ENCODE data around the gene TNFRSF12A.
A peak's percentile ranks its signal among the peaks of the same experiment; 100 is the strongest.

Gene TNFRSF12A, protein sequence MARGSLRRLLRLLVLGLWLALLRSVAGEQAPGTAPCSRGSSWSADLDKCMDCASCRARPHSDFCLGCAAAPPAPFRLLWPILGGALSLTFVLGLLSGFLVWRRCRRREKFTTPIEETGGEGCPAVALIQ

DNA sequence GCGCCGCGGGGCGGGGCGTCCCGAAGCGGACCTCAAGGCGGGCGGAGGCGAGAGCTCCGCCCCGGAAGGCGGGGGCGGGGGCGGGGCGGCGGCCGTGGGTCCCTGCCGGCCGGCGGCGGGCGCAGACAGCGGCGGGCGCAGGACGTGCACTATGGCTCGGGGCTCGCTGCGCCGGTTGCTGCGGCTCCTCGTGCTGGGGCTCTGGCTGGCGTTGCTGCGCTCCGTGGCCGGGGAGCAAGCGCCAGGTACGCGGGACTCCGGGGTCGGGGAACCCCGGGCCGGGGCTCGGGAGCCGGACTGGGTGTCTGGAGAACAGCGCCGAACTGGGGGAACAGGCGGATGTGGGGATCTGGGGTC, at the start of gene TNFRSF12A:
Gene TNFRSF12A (plus strand): TSS at position 122 of the 357 bp plus-strand sequence. CDS start 30 bp downstream, at position 152.
- peak; percentile 87 to 97 (median 94) for DNase-seq

DNA sequence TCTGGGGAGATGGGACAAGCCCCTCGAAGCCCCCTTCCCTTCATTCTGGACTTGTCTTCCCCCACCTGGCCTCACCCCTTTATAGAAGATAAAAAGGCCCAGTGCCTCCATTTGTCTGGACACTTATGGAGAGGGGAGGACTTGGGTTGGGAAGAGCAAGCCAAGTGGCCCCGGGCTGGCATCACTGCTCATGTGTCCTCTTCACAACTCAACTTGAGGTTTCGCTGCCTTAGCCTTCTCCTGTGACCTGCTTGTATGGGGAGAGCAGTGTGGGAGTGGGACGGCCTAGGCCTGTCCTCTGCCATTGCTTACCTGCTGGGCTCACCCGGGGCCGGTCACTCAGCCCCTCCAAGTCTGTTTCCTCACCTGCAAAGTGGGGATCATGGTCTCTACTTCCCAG, 49.6 kb upstream of the TNFRSF12A start:
- DNase-seq: no peak

DNA sequence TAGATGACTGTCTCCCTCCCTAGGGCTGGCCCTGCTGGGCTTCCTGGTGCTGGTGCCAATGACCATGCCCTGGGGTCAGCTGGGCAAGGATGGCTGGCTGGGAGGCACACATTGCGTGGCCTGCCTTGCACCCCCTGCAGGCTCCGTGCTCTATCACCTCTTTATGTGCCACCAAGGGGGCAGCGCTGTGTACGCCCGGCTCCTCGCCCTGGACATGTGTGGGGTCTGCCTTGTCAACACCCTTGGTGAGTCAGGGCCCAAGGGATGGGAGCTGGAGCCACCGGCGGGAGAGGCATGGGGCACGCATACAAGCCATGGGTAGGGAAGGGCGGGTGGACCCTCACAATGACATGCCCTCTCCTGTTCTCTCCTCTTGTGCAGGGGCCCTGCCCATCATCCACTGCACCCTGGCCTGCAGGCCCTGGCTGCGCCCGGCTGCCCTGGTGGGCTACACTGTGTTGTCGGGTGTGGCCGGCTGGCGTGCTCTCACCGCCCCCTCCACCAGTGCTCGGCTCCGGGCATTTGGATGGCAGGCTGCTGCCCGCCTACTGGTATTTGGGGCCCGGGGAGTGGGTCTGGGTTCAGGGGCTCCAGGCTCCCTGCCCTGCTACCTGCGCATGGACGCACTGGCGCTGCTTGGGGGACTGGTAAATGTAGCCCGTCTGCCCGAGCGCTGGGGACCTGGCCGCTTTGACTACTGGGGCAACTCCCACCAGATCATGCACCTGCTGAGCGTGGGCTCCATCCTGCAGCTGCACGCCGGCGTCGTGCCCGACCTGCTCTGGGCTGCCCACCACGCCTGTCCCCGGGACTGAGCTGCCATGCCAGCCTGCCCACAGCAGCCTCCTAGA, 48.8 kb upstream of the TNFRSF12A start:
- no peak for DNase-seq

DNA sequence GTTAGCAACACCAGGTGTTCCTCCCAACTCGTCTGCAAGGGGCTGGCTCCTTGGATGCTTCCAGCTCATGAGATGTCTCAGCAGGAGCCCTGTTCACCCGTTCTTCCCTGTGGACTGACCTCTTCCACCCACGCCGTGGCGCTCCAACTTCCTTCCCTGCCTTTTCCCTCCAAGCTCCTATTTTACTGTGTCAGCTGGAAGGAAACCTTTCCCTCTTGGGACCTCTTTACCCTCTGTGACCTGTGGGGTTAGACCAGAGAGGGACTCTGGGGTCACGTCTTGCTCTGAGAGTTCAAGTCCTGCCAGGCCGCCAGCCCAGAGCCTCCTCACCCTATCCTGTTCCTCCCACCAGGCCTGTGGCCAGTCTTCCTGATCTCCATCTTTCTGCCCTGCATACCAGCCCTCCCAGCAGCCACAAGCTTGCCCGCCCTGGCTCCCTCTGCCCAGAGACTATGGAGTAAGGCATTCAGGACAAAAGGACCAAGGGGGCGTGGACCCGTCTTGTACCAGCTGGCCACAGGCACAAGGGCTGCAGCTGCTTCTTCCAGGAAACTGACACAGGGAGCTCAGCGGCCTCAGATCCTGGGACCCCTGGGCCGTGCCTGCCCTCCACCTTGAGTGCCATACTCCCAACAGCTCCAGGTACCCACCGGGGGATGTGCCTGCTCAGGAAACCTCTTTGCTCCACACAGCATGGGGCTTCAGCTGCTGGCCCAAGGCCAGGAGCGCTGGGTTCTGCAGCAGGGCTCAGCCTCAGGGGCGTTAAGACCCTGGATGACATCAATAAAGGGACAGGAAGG, 48.0 kb upstream of the TNFRSF12A start:
- no peak for DNase-seq

DNA sequence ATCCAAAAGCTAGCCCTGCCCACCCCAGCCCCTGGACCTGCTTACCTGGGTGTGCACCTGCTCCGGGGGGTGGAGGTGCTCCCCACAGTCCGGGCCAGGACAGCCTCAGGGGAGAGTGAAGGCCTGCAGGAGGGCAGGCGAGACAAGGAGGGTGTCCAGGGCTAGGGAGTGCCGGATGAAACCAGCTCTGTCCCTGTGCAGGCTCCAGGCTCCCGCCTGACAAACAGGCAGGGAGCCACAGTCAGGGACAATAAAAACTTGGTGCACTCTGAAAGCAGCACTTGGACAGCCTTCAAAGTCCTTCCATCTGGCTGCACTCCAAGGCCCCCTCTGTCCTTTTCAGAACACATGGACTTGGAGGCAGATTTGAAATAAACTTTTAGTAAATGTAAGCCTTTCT, 47.1 kb upstream of the TNFRSF12A start:
- DNase-seq: no peak

DNA sequence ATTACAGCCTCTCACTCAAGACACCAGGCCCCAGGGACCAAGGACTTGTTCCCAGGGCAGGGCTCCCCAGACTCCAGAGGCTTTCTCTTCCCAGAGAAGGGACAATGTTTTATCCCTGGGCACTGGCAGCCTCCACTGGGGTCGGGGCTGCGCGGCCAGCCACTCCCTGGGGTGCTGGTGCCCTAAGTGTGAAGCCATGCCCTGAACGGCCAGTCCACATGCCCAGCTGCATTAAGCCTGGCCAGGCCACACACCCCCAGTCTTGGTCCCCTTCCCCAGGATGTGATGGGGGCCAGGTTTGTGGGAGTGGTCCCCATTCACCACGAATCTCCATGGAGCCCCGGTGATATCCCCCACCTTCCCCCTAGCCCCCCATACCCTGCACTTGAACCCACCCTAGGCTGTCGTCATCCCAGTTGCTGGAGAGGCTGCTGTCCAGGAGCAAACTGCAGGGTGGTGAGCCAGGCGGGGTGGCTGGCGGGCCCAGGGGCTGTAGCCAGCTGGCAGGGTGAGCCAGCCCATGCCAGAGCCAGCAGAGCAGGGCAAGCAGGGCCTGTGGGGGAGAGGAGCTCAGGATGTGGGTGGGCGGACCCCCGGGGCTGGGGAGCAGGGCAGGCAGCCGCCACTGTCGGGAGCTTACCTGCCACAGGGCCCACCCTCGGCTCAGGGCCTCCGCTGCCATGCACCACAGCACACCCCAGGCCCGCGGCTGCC, 46.4 kb upstream of the TNFRSF12A start:
- DNase-seq: no peak

DNA sequence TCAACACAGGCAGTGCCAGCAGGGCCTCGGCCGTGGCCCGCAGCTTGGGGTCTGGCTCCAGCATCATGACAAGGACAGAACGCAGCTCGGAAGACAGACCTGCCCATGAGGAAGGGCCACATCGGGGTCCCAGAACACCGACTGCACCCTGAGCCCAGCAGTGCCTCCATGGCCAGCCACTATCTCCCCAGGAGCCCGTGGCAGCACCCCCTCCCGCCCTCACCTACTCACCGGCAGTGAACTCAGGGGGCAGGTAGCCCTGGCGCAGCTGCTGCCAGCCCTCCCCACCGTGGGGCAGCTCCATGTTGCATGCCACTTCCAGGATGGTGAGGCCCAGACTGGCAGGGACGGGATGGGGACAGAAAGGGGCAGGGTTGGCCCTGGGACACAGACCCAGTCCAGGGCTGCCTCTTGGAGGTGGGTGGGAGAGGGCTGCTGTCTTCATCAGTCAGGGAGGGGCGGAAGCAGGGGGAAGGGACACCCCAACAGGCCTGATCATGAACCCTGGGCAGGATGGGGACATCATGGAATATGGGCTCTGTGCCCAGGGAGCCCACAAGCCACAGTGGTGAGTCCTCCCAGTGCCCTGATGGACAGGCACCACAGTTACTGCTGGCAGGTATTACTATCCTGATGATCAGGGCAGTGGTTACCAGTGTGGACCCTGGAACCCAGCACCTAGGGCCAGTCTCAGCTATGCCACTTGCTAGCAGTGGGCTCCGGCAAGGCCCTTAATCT, 45.7 kb upstream of the TNFRSF12A start:
- no peak for DNase-seq

DNA sequence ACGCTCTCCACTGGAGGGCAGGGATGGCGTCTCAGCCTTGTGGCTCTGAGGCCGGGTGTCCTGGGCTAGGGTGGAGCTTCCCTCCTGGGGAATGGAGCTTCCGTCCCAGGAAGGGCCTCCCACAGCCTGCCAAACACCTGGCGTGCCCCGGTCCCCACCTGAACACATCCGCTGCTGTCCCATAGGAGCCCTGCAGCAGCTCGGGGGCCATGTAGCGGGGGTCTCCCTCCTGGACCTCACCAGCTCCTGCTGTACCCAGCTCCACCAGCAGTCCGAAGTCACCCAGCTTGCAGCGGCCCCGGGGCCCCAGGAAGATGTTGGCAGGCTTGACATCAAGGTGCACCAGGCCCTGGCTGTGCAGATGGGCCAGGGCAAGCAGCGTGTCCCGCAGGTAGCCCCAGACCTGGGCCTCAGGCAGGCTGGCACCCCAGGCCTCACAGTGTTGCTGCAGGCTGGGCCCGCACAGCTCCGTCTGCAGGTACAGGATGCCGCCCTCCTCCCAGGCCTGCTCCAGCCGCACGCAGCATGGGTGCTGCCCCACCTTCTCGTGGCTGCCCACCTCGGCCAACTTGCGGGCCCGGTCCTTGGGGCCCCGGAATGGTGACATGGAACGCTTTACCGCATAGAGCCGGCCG, 44.9 kb upstream of the TNFRSF12A start:
- no peak for DNase-seq

DNA sequence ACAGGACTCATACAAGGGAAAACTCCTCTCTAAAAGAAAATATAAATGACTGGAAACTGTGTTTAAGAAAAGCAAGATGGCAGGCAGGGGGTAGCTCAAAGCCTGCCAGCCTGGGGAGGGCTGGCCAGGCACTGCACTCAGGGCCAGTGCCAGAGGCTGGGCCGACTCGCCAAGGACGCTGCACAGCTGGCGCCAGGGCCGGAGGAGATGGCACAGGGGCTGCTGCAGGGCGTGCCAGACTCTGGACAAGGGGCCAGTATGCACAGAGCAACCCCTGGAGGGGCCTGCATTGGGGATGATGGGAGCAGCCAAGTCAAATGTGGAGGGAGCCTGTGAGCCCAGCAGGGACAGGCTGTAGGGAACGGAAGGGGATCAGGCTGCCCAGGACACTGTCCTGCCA, 44.0 kb upstream of the TNFRSF12A start:
- DNase-seq: no peak

DNA sequence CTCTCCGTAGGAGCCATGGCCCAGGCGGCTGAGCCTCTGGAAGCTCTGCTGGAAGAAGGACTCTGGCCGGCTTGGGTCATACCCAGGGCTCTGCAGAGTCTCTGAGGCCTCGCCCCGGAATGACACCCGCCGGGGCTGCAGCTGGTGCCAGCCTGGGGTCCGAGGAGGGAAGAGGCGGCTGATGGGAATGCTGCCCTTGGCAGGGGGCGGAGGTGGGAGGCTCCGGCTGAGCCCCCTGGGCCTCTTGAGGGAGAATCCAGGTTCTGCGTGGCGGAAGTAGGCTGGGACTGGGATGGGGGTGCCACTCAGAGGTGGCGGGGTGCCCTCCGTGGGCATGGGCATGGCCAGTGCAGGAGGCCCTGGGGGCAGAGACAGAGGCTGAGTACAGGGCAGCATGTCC, 43.5 kb upstream of the TNFRSF12A start:
- DNase-seq: no peak

DNA sequence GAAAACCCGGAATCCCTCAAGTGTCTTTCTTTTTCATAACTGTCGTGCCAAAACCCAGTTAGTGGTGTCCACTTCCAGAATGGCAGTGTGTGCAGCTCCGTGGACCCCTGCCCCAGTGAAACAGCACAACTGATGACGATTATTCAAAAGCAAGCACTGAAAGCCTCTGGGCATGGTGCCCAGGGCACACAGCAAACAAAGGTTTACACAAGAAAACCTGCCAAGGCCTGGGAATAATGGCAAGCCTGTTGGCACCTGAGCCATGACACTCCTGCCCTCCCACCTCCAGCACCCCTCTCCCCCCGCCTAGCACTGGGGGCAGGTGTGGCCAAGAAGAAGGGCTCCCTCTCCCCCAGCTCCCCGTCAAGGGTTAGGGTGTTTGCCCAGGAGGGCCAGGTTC, 42.7 kb upstream of the TNFRSF12A start:
- DNase-seq: no peak

DNA sequence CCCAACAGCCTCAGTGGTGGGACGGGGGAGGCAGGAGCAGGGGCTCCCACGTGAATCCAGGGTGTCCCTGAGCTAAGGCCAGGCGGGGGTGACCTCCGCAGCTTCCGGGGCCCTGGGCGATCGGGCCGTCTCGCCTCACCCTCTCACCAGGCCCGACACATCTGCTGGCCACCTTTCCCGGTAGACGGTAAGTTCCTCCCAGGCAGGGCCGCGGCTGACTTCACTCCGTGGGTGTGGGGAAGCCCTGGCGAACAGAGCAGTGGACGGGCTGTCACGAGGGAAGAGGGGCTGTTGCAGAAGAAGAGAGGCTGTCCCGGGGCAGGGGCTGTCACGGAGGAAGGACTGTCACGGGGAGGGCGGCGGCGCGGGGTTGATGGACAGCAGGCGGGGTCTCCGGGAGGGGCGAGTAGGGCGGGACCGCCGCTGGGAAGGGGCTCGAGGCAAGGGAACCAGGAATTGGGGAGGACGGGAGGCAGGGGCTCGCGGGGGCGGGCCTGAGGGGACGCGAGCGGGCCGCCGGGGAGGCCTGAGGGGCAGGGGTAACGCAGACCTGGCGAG, 40.4 kb upstream of the TNFRSF12A start:
- peak; percentile 74 to 87 (median 81) for DNase-seq

DNA sequence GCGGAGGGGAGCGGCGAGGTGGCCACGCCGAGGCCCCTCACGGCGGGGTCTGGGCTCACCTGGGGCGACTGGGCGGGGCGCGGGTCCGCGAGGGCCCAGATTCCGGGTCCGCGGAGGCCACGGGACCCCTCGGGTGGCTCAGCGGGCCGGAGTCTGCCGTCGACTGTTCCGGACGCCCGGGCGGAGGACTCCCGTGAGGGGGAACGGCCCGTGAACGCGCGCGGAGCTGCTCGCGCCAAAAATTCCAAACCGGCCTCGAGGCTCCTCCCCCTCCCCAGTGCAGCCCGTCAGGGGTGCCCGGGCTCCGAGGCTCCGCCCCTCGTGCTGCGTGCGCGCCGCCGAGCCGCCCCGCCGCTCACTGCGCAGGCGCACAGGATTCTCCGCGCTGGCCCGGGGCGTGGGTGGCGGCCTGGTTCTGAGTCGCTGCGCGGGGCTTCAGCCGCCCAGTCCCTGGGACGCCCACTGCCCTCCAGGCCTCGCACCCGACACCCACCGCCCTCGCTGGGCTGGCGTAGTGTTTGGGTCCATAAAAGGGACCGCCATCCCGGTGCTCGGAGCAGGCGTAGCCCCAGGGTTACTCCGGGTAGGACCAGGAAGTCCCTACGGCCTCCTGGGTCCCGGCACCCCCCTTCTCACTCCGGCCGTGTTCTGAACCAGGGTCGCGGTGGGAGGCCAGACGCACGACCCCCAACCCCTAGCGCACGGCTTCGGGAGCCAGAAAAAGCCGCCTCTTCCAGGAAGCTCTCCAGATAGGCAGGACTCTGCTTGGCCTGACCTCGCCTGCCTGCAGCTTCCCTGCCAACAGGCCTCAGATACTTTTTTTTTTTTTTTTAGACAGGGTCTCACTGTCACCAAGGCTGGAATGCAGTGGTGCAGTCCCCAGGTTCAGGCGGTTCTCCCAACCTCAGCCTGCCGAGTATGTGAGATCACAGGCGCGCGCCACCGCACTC, 39.7 kb upstream of the TNFRSF12A start, which contains the start of gene PKMYT1:
Gene PKMYT1 (minus strand): TSS at position 220 of the 950 bp plus-strand sequence. CDS start 789 bp downstream, outside the sequence.
- DNase-seq: peak; percentile 95 to 99 (median 98)

DNA sequence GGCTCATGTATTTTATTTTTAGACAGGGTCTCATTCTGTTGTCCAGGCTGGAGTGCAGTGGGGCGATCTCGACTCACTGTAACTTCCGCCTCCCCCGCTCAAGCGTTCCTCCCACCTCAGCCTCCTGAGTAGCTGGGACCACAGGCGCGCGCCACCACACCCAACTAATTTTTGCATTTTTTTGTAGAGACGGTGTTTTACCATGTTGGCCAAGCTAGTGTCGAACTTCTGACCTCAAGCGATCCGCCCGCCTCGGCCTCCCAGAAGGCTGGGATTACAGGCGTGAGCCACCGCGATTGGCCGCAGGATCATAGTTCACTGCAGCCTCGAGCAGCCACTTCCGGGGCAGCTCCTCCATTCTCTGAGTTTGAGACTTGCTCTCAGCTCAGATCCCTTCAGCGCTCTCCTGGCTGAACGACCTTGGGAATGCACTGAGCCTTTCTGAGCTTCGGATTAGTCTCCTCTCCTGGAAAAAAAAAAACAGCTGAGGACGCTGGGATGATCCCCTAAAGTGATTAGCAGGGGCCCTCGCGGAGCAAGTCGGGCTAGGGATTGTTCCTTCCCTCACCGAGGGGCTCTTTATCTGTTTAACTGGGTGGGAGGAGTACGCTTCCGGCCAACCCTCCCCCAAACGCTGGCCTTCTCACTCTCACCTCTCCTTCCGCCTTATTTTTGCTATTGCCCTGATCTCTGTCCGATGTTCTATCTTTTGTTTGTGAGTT, 38.8 kb upstream of the TNFRSF12A start:
- no peak for DNase-seq

DNA sequence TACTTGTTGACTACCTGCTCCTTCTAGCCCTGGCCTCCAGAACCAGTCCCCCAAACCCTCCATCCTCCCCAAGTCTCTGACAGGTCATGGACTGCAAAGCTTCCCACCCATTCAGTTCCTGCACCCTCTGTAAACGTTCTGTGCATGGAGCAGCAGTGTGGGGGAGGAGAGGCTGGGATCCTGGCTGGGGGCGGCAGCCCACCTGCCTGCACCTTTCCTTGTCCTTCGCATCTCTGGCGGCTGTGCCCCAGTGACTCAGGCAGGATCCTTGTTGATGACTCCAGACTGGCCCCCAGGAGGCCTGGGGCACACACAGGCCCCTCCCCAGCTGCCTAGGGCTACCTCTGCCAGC, 38.3 kb upstream of the TNFRSF12A start:
- DNase-seq: no peak

DNA sequence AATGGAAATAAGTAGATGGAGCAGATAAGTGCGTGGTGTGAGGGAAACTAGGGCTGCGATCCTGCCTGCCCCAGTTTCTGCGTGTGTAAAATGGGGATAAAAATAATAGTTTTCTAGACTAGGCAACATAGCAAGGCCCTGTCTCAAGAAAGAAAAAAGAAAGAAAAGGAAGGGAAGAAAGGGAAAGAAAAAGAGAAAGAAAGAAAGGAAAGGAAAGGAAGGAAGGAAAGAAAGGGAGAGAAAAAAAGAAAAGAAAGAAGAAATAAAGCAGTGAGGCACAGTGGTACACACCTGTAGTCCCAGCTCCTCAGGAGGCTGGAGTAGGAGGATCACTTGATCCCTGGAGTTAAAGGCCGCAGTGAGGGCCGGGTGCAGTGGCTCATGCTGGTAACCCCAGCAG, 37.8 kb upstream of the TNFRSF12A start:
- no peak for DNase-seq

DNA sequence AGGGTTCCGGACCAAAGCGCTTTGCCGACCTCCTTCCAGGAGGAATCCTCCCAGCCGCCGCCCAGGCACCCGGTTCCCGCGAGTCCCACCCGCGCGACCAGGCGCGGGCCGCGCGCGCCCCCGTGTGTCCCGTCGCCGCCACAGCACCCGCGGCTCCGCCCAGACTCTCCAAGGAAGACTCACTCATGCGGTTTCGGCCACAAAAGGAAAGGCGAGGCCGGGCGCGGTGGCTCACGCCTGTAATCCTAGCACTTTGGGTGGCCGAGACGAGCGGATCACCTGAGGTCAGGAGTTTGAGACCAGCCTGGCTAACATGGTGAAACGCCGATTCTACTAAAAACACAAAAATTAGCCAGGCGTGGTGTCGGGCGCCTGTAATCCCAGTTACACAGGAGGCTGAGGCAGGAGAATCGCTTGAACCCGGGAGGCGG, 36.4 kb upstream of the TNFRSF12A start:
- DNase-seq: peak; percentile 83 to 92 (median 91)

DNA sequence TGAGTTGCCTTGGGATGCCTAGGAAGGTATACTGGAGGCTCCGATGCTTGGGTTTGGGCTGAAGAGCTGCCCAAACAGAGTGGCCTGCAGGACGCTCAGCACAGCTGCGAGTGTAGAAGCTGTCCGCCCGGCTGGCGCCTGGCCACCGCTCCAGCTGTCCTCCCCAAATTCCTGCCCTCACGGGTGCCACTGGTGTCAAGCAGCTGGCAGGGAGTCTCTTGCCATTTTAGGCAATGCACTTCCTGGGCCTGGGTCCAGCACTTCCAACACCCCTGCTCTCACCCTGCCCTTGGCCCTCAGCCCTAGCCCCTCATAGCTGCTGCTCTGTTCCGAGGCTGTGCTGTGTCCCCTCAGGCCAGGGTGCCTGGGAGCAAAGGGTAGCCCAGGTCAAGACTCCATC, 34.7 kb upstream of the TNFRSF12A start:
- DNase-seq: no peak

DNA sequence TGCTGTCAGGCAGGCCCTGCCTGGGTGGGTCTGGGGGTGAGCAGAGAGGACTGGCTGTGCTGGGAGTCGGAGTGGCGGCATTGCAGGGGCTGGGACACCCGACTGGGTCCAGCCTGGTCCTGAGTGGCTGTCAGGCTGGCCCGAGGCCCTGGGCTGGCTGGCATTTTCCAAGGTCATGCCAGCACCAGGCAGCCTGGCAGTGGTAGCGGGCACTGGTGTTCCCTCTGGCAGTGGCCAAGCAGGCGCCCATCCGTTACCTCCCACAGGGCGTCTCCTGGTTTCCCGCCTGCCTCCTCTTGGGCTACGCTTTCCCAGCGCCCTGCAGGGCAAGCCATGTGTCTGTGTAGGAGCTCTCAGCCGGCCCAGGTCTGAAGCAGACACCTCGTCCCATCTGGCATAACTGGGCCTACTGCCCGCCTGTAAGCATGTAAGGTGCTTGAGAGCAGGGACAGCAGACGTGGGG, 34.2 kb upstream of the TNFRSF12A start:
- DNase-seq: no peak

Data from suppressor macrophage treated with lipopolysaccharide for 1 hour (primary cell).